ENCODE data around the gene PLIN3.
"Not testable (repeated sequence)": the region's sequence is repeated elsewhere in the genome, so short reads cannot be mapped to it uniquely, and the experiment has no call there.

PLIN3 gene

GRCh38 chr19:4889034-4889815, 21.8 kb upstream of the PLIN3 start:
- DNase-seq: no peak

GRCh38 chr19:4887803-4888202, 20.3 kb upstream of the PLIN3 start:
- DNase-seq: not testable (repeated sequence)

GRCh38 chr19:4884993-4885392, 17.5 kb upstream of the PLIN3 start:
- DNase-seq: not testable (repeated sequence)

- not testable (repeated sequence) for DNase-seq
These were observed 15.4 kb upstream of the PLIN3 start for GRCh38 chr19:4882874-4883273.

DNA sequence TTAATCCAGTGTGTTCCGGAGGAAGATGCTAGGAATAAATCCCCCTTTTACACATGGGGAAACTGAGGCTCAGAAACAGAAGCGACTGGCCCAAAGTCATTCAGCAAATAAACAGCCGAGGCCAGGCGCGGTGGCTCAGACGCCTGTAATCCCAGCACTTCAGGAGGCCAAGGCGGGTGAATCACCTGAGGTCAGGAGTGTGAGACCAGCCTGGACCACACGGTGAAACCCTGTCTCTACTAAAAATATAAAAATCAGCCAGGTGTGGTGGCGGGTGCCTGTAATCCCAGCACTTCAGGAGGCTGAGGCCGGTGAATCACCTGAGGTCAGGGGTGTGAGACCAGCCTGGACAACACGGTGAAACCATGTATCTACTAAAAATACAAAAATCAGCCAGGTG, 11.6 kb upstream of the PLIN3 start:
- DNase-seq: no peak

- DNase-seq: no peak
These were observed 11.1 kb upstream of the PLIN3 start for GRCh38 chr19:4878491-4878968.

DNA sequence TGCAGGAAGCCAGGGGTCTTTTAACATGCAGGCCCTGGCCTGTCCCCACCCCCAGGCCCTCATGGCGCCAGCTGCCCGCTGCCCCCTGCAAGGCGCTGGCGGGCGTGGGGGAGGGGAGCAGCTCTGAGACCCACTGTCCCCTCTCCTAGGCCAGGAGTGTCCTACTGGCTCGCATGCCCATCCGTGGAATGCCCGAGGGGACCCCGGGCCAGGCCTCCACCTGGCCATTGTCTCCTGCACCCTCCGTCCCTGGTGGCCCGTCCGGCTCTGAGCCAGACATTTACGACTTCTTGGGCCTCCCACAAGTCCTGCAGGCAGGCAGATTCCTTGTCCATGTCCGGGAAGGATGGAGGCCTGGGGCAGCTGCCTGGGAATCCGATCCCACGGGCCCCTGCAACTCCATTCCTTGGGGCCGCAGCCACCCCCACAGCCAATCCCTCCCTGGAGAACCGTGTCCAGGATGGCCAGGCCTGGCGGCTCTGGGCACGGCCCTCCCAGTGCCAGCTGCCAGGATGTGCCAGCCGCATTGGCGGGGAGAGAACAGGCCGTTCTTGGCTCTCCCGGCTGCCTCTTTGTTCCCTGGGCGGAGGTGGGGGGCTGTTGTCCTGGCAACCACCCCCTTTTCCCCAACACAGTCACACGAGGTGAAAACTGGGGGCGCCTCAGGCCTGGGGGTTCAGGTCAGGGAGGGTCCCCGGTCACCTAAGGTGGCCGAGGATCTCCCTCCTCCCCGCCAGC, 10.5 kb upstream of the PLIN3 start:
- no peak for DNase-seq

DNA sequence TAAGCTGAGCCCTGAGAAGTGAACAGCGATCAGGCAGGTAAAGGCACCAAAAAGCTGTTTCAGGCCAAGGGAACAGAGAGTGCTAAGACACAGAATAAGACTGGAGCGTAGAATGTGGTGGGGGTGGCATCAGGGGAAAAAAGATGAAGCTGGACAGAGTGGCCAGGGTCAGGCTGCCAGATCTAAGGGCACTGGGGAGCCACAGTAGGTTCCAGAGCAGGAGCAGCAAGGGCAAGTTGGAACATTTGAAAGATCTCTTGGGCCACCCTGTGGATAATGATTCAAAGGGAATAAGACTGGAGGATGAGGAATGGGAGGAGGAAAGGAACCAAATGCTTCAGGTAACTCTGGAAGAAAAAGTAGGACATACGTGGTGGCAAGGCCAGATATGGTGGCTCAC, 6.5 kb upstream of the PLIN3 start:
- DNase-seq: no peak

DNA sequence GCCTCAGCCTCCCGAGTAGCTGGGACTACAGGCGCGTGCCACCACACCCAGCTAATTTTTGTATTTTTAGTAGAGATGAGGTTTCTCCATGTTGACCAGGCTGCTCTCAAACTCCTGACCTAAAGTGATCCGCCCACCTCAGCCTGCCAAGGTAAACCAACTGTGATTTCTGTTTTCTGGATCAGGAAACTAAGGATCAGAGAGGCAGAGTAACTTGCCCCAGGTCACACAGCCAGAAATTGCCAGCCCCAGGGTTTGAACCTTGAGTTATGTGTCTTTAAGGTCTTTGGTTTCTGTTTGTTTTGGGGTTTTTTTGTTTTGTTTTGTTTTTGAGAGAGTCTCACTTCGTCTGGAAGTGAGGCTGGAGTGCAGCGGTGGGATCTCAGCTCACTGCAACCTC, 4.2 kb upstream of the PLIN3 start:
- no peak for DNase-seq

- peak; percentile 10 for DNase-seq
These were observed 2.7 kb upstream of the PLIN3 start for GRCh38 chr19:4870025-4870700.

DNA sequence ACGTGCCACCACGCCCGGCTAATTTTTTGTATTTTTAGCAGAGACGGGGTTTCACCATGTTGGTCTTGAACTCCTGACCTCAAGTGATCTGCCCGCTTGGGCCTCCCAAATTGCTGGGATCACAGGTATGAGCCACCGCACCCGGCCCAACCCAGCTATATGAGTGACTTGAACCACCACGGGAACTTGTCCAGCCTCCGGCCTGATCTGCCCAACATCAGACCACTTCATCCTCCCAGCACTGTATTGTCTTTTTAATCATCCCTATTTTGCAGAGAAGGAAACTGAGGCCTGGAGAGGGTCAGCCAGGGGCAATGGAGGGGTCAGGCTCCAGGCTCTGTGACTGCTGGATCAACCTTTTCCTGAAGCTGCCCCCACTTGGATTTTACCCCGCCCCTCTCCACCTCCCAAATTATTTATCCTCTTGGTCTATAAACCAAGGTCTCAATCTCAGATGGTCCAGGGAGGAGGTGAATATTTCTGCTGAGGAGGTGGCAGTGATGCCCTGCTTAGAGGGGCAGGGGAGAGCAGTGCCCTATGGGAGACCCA, 893 bp upstream of the PLIN3 start:
- DNase-seq: no peak

DNA sequence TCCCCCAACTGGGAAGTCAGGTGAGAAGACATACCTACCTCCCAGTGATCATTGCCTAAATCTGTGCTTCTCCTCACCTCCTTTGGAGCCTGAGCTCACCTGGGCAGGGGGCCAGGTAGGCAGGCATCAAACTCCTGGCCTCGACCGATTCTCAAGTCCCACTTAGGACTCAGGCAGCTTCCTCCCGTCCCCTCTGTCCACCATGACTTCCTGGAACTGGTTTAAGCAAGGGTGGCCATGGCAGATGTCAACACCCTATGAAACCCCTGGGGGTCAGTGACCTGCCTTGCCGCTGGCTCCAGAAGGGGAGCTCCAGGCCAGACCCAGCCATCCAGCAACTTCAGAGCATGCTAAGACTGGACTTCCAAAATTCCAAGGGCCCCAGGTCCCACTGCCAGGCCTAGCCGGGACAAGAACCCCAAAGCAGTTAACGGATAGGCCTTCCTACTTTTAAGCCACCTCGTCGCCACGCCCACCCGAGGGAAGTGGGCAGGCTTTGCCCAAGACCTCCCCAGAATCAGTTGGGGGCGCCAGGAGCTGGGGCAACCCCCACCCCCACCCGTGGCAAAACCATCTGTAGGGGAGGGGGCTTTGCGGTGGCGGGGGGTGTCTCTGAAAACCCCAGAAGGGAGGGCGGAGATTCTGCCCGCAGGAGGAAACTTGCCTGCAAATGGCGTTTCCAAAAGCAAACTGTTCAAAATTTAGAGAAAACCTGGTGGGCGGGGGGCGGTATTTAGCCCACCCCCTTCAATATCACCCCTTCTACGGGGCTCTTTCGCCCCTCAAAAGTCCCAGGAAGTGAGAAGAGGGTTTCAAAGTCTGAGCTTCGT, 657 bp downstream of the PLIN3 start:
- peak; percentile 41 for DNase-seq

GRCh38 chr19:4861147-4861546, 6.3 kb downstream of the PLIN3 start:
- no peak for DNase-seq

GRCh38 chr19:4859697-4860096, 7.8 kb downstream of the PLIN3 start:
- DNase-seq: no peak

DNA sequence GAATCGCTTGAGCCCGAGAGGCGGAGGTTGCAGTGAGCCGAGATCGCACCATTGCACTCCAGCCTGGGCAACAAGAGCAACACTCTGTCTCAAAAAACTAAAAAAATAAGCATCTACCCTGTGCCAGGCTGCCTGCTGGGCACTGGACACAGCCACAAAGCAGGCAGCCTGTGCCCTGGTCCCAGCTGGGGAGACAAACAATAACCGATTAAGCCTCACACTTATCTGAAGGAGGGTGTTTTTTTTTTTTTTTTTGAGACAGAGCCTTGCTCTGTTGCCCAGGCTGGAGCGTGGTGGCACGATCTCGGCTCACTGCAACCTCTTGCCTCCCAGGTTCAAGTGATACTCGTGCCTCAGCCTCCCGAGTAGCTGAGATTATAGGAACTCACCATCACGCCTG, 11.0 kb downstream of the PLIN3 start:
- not testable (repeated sequence) for DNase-seq

DNA sequence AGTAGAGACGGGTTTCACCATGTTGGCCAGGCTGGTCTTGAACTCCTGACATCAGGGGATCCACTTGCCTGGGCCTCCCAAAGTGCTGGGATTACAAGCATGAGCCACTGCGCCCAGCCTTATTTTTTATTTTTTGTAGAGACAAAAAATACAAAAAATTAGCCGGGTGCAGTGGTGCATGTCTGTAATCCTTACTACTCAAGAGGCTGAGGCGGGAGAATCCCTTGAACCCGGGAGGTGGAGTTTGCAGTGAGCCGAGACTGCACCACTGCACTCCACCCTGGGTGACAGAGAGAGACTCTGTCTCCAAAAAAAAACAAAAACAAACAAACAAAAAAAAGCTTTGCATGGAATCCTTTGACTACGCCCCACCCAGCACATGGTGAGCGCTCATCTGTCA, 14.0 kb downstream of the PLIN3 start:
- not testable (repeated sequence) for DNase-seq

GRCh38 chr19:4852484-4852883, 15.0 kb downstream of the PLIN3 start:
- DNase-seq: no peak

GRCh38 chr19:4851551-4852290, 15.7 kb downstream of the PLIN3 start:
- DNase-seq: peak; percentile 76

DNA sequence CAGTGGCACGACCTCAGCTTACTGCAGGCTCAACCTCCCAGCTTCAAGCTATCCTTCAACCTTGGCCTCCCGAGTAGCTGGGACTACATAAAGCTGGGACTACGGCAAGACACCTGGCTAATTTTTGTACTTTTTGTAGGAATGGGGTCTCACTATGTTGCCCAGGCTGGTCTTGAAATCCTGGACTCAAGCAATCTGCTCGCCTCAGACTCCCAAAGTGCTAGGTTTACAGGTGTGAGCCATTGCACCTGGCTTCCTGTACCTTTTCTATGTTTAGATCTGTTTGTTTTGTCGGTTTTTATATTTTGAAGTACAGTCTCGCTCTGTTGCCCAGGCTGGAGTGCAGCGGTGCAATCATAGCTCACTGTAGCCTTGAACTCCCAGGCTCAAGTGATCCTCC, 18.4 kb downstream of the PLIN3 start:
- DNase-seq: no peak

DNA sequence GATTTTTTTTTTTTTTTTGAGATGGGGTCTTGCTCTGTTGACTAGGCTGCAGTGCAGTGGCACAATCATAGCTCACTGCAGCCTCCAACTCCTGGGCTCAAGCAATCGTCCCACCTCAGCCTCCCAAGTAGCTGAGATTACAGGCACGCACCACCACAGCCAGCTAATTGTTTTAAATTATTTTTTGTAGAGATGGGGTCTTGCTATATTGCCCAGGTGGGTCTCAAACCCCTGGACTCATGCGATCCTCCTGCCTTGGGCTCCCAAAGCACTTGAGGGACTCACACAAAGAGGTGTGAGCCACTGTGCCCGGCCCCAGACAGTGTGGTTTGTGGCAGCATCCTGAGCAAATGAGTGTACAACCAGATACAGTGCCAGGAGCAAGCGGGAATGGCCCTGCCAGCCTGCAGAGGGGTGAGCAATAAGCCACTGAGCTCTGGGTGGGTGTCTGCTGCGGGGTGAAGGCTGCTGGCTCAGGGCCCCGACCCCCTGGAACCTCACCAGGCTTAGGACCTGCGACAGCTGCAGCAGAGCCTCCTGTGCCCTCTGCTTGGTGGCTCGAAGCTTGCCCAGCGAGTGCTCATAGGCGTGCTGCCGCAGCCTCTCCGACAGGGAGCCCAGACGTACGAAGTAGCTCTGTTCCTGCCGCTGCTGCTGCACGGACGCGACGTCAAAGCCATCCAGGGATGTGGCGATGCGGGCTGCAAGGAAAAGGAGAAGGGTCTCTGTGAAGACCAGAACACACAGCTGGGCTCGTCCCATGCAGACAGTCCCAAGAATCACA, 20.1 kb downstream of the PLIN3 start:
- DNase-seq: no peak

DNA sequence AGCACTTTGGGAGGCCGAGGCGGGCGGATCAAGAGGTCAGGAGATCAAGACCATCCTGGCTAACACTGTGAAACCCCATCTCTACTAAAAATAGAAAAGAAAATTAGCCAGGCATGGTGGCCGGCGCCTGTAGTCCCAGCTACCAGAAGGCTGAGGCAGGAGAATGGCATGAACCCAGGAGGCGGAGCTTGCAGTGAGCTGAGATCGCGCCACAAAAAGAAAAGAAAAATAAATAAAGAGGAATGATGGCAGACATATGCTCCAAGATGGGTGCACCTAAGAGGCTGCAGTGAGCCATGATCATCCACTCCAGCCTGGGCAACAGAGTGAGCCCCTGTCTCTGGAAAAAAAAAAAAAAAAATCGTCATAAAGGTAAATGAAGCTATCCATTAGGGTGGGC, 21.5 kb downstream of the PLIN3 start:
- DNase-seq: not testable (repeated sequence)
